Neural progenitor cell (in vitro differentiated cells): ENCODE results near the gene PBX2. TPM values are rescaled to one million over a fixed set of nuclear protein-coding genes. Genes with fewer than 3 reads are reported as not detected.

Experiments
- DNase-seq: peaks from one replicate; pipeline ENCODE4 v3.0.0-alpha.2; 2016; ENCODE audit warnings: low spot score
- H2AFZ ChIP-seq: fragments of 200-600 bp; sonication (generic); replicated peaks from 2 replicates; pipeline ENCODE4 v1.6.1; 2016; ENCODE audit warnings: antibody characterized with exemption
- H3F3A ChIP-seq: fragments of 200-600 bp; sonication (generic); 2 replicates; pipeline ENCODE4 v1.6.1; 2016; ENCODE audit warnings: antibody characterized with exemption, low read depth
- H3K27ac ChIP-seq: fragments of 200-600 bp; sonication (generic); 2 replicates; pipeline ENCODE4 v1.5.1; 2016; ENCODE audit warnings: mild to moderate bottlenecking
- H3K27me3 ChIP-seq: fragments of 200-600 bp; sonication (generic); 2 replicates; pipeline ENCODE4 v1.6.1; 2016; ENCODE audit warnings: mild to moderate bottlenecking, moderate library complexity
- H3K36me3 ChIP-seq: fragments of 200-600 bp; sonication (generic); 2 replicates; pipeline ENCODE4 v1.5.1; 2016
- H3K4me1 ChIP-seq: fragments of 200-600 bp; sonication (generic); 2 replicates; pipeline ENCODE4 v1.6.1; 2016; ENCODE audit warnings: mixed run types
- H3K4me2 ChIP-seq: fragments of 200-600 bp; sonication (generic); 2 replicates; pipeline ENCODE4 v1.6.1; 2016
- H3K4me3 ChIP-seq: fragments of 200-600 bp; sonication (generic); 2 replicates; pipeline ENCODE4 v1.5.1; 2016
- H3K79me2 ChIP-seq: fragments of 200-600 bp; sonication (generic); 2 replicates; pipeline ENCODE4 v1.6.1; 2016; ENCODE audit warnings: low read depth
- H3K9ac ChIP-seq: fragments of 200-600 bp; sonication (generic); 2 replicates; pipeline ENCODE4 v1.6.1; 2016
- H3K9me3 ChIP-seq: fragments of 200-600 bp; sonication (generic); 2 replicates; pipeline ENCODE4 v1.5.1; 2016; ENCODE audit warnings: low read depth
- H4K20me1 ChIP-seq: fragments of 200-600 bp; sonication (generic); 2 replicates; pipeline ENCODE4 v1.6.1; 2016; ENCODE audit warnings: low read depth
- H3K27ac Mint-ChIP-seq: 3 replicates; pipeline ENCODE4 v1.8.0; 2021; ENCODE audit warnings: mixed read lengths
- H3K27me3 Mint-ChIP-seq: 2 replicates; pipeline ENCODE4 v1.8.0; 2022; ENCODE audit warnings: low read depth, mild to moderate bottlenecking, inconsistent platforms, moderate library complexity, mixed read lengths; ENCODE audit not compliant: insufficient read depth
- H3K36me3 Mint-ChIP-seq: 3 replicates; pipeline ENCODE4 v1.8.0; 2021; ENCODE audit warnings: mixed read lengths
- H3K4me1 Mint-ChIP-seq: 3 replicates; pipeline ENCODE4 v1.8.0; 2021; ENCODE audit warnings: mixed read lengths
- H3K4me3 Mint-ChIP-seq: 3 replicates; pipeline ENCODE4 v1.8.0; 2021; ENCODE audit warnings: mild to moderate bottlenecking, moderate library complexity, mixed read lengths
- H3K9me3 Mint-ChIP-seq: 3 replicates; pipeline ENCODE4 v1.8.0; 2020; ENCODE audit warnings: mixed read lengths
- CTCF ChIP-seq: fragments of 200-600 bp; sonication (generic); IDR thresholded peaks from 2 replicates; pipeline ENCODE4 v1.5.1; 2017; ENCODE audit warnings: antibody characterized with exemption, mild to moderate bottlenecking
- EZH2 ChIP-seq: fragments of 200-600 bp; sonication (generic); IDR thresholded peaks from 2 replicates; pipeline ENCODE4 v1.6.1; 2017; ENCODE audit warnings: antibody characterized with exemption, mild to moderate bottlenecking, moderate library complexity
- EZH2phosphoT487 ChIP-seq: fragments of 200-600 bp; sonication (generic); IDR thresholded peaks from 2 replicates; pipeline ENCODE4 v1.6.1; 2017; ENCODE audit warnings: antibody characterized with exemption
- total RNA-seq: library from RNA; depleted of rRNA; stranded (reverse); fragments of >200 nt; gene quantifications from 2 replicates; pipeline ENCODE4 v1.2.3, GENCODE V29; 2015; ENCODE audit warnings: low replicate concordance

The PBX2 gene
- total RNA-seq, 1 donor from 2014 or later, result 53.3 TPM

- no peaks in the 10 kb centered on the region for H3K27me3 ChIP-seq
- H3K9me3 ChIP-seq, result no peaks in the 10 kb centered on the region
- Mint-ChIP-seq H3K36me3 (peaks cover 33% of the 10 kb centered on the region), H3K4me1 (peaks cover 9% of the 10 kb centered on the region), H3K27me3 (peaks cover 2% of the 10 kb centered on the region), H3K9me3 (no peaks in the 10 kb centered on the region), H3K27ac (peak within 1 kb of the TSS; percentile 89), H3K4me3 (no peak within 1 kb of the TSS)
- H3K4me1 ChIP-seq, result peaks cover 30% of the 10 kb centered on the region
- peak; percentile 45 for DNase-seq
- peak within 1 kb of the TSS; percentile 8 for H3K4me3 ChIP-seq
- TF ChIP-seq EZH2phosphoT487 (no peak), EZH2 (no peak), CTCF (no peak)
- no peak within 1 kb of the TSS for H3K9ac ChIP-seq
- no peak within 1 kb of the TSS for H2AFZ ChIP-seq
- H3K27ac ChIP-seq, result peak within 1 kb of the TSS; percentile 85
- no peaks in the 10 kb centered on the region for H3K36me3 ChIP-seq
- H3K4me2 ChIP-seq, result peak within 1 kb of the TSS; percentile 54
- H3F3A ChIP-seq, result peaks cover 50% of the 10 kb centered on the region
- peaks cover 6% of the 10 kb centered on the region for H4K20me1 ChIP-seq
- H3K79me2 ChIP-seq, result no peaks in the 10 kb centered on the region
These were observed 25.7 kb downstream of the PBX2 start, which contains the start of gene EGFL8 for GRCh38 chr6:32164295-32164694. EGFL8 (plus strand) TSS chr6:32164595; CDS start chr6:32166166, 1,571 bp downstream.

- peaks cover 9% of the 10 kb centered on the region for H3K4me1 Mint-ChIP-seq
- Histone ChIP-seq H3K79me2 (no peaks in the 10 kb centered on the region), H3F3A (peaks cover 46% of the 10 kb centered on the region), H4K20me1 (peaks cover 6% of the 10 kb centered on the region), H3K4me3 (peak overlapping the region; percentile 8), H2AFZ (no peak overlapping the region), H3K4me1 (peaks cover 30% of the 10 kb centered on the region), H3K9me3 (no peaks in the 10 kb centered on the region), H3K27me3 (no peaks in the 10 kb centered on the region), H3K36me3 (no peaks in the 10 kb centered on the region), H3K27ac (peak overlapping the region; percentile 85), H3K4me2 (peak overlapping the region; percentile 54), H3K9ac (no peak overlapping the region)
- no peak for TF ChIP-seq EZH2phosphoT487
- no peak for TF ChIP-seq EZH2
- no peak for TF ChIP-seq CTCF
- H3K9me3 Mint-ChIP-seq, result no peaks in the 10 kb centered on the region
- peaks cover 31% of the 10 kb centered on the region for H3K36me3 Mint-ChIP-seq
- no peak overlapping the region for H3K4me3 Mint-ChIP-seq
- DNase-seq, result peak; percentile 43
- H3K27ac Mint-ChIP-seq, result peak overlapping the region; percentile 89
- peaks cover 2% of the 10 kb centered on the region for H3K27me3 Mint-ChIP-seq
These were observed 26.3 kb downstream of the PBX2 start for GRCh38 chr6:32163559-32164258.

DNA sequence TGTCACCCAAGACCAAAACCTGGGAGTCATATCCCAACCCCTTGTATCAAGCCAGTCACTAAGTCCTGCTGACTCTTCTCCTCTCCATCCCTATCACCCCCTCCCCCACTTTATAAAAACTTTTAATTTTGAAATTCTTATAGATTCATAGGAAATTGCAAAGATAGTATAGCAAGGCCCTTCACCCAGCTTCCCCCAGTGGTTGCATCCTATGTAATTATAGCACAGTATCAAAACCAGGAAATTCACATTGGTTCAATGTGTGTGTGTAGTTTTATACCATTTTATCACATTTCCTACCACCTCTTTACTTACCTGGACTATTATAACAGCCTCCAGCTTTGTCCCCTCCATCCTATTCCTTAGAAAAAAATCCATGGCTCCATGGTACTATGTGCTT, 31.9 kb downstream of the PBX2 start:
- peaks cover 2% of the 10 kb centered on the region for H3K4me1 ChIP-seq

More for the DNA sequence above, 31.9 kb downstream of the PBX2 start:
- Histone ChIP-seq H3K27ac (no peak overlapping the region), H3K9me3 (no peaks in the 10 kb centered on the region), H3K79me2 (peaks cover 9% of the 10 kb centered on the region), H2AFZ (no peak overlapping the region), H3F3A (no peaks in the 10 kb centered on the region), H3K9ac (no peak overlapping the region), H3K36me3 (no peaks in the 10 kb centered on the region), H3K4me2 (no peak overlapping the region), H3K4me3 (no peak overlapping the region), H3K27me3 (peaks cover 2% of the 10 kb centered on the region), H4K20me1 (peaks cover 5% of the 10 kb centered on the region)
- TF ChIP-seq EZH2 (no peak), CTCF (no peak), EZH2phosphoT487 (no peak)
- Mint-ChIP-seq H3K27ac (no peak overlapping the region), H3K36me3 (peaks cover 26% of the 10 kb centered on the region), H3K4me3 (no peak overlapping the region), H3K9me3 (no peaks in the 10 kb centered on the region), H3K4me1 (peaks cover 18% of the 10 kb centered on the region), H3K27me3 (peaks cover 10% of the 10 kb centered on the region)
- no peak for DNase-seq
